ENCODE results near the gene KIF5C.

- TF ChIP-seq CTCF (CRISPR knock-in tag; IDR thresholded peaks at IDR 0.05) (no peak), POLR2AphosphoS5 (IDR thresholded peaks at IDR 0.05; ENCODE audit: low read depth, low read length) (no peak), ZHX2 (IDR thresholded peaks at IDR 0.05; ENCODE audit: low read depth) (no peak), ZHX2 (CRISPR knock-in tag; IDR thresholded peaks at IDR 0.05; ENCODE audit: borderline replicate concordance) (no peak), DNMT3B (CRISPR knock-in tag; conservative IDR thresholded peaks at IDR 0.05) (no peak), IRF1 (CRISPR knock-in tag; IDR thresholded peaks at IDR 0.05; ENCODE audit: low read depth) (no peak), TAF1 (CRISPR knock-in tag; IDR thresholded peaks at IDR 0.05) (no peak), MAX (IDR thresholded peaks at IDR 0.05) (no peak), FOXA1 (IDR thresholded peaks at IDR 0.05) (no peak), FOXA1 (CRISPR knock-in tag; IDR thresholded peaks at IDR 0.05) (no peak), MAF1 (CRISPR knock-in tag; IDR thresholded peaks at IDR 0.05; ENCODE audit: borderline replicate concordance) (no peak), ZNF780A (CRISPR knock-in tag; IDR thresholded peaks at IDR 0.05) (no peak)
Observed at GRCh38 chr2:148876202-148876594, 1.2 kb downstream of the KIF5C start.
